Liver (tissue), 3 donors: ENCODE data around the gene CAVIN2.

Experiments
- JUND ChIP-seq, 2 donors: IDR thresholded peaks; 2 replicates each; pipeline ENCODE4 v1.6.1; 2016; ENCODE audit warnings: antibody characterized with exemption in 2 of 2
- RAD21 ChIP-seq, 2 donors: IDR thresholded peaks; 2 replicates each; pipeline ENCODE4 v1.6.1; 2016; ENCODE audit warnings: antibody characterized with exemption in 2 of 2, mild to moderate bottlenecking in 2 of 2
- TAF1 ChIP-seq: conservative IDR thresholded peaks from 2 replicates; pipeline ENCODE4 v1.6.1; 2016; ENCODE audit warnings: antibody characterized with exemption, mild to moderate bottlenecking
- TF ChIP-seq, protein P1 (sequence below): fragments of 150-350 bp; IDR thresholded peaks from 2 replicates; pipeline ENCODE4 v1.5.1; 2017; ENCODE audit warnings: improper control_type of control experiment, low read depth, low read length; ENCODE audit not compliant: missing input control
- TF ChIP-seq, protein P2 (sequence below): IDR thresholded peaks from 2 replicates; pipeline ENCODE4 v1.6.1; 2016; ENCODE audit warnings: antibody characterized with exemption
- TF ChIP-seq, protein P3 (sequence below): IDR thresholded peaks from 2 replicates; pipeline ENCODE4 v1.6.1; 2016; ENCODE audit warnings: antibody characterized with exemption
- TF ChIP-seq, protein P4 (sequence below): IDR thresholded peaks from 2 replicates; pipeline ENCODE4 v1.6.1; 2016; ENCODE audit warnings: antibody characterized with exemption, mild to moderate bottlenecking
- donor health status: healthy.
- donor health status: healthy.

DNA sequence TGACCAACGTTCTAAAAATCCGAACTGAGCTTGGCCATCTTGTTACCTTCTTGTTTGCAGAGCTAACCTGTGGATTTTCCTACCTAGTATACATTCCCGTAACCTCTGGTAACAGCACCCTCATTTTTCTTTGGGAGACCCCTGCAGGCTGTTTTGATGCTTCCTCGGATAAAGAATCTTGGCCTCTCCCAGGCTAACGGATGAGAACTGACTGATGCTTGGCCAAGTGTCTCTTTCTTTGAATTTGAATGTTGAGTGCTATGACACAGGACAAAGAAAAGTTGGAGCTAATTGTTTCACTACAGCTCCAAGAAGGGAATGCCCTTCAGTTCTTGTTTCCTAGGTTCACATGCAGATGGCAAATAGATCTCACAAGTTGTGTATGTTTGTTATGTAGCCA is 19.3 kb upstream of the CAVIN2 start:
- TF ChIP-seq, protein P1, sequence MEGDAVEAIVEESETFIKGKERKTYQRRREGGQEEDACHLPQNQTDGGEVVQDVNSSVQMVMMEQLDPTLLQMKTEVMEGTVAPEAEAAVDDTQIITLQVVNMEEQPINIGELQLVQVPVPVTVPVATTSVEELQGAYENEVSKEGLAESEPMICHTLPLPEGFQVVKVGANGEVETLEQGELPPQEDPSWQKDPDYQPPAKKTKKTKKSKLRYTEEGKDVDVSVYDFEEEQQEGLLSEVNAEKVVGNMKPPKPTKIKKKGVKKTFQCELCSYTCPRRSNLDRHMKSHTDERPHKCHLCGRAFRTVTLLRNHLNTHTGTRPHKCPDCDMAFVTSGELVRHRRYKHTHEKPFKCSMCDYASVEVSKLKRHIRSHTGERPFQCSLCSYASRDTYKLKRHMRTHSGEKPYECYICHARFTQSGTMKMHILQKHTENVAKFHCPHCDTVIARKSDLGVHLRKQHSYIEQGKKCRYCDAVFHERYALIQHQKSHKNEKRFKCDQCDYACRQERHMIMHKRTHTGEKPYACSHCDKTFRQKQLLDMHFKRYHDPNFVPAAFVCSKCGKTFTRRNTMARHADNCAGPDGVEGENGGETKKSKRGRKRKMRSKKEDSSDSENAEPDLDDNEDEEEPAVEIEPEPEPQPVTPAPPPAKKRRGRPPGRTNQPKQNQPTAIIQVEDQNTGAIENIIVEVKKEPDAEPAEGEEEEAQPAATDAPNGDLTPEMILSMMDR: no peak
- TF ChIP-seq JUND (IDR thresholded peaks at IDR 0.05): no peak
- TF ChIP-seq, protein P2, sequence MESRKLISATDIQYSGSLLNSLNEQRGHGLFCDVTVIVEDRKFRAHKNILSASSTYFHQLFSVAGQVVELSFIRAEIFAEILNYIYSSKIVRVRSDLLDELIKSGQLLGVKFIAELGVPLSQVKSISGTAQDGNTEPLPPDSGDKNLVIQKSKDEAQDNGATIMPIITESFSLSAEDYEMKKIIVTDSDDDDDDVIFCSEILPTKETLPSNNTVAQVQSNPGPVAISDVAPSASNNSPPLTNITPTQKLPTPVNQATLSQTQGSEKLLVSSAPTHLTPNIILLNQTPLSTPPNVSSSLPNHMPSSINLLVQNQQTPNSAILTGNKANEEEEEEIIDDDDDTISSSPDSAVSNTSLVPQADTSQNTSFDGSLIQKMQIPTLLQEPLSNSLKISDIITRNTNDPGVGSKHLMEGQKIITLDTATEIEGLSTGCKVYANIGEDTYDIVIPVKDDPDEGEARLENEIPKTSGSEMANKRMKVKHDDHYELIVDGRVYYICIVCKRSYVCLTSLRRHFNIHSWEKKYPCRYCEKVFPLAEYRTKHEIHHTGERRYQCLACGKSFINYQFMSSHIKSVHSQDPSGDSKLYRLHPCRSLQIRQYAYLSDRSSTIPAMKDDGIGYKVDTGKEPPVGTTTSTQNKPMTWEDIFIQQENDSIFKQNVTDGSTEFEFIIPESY: no peak
- TF ChIP-seq TAF1: no peak
- TF ChIP-seq RAD21 (IDR thresholded peaks at IDR 0.05): no peak
- TF ChIP-seq, protein P3, sequence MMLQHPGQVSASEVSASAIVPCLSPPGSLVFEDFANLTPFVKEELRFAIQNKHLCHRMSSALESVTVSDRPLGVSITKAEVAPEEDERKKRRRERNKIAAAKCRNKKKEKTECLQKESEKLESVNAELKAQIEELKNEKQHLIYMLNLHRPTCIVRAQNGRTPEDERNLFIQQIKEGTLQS: no peak
- TF ChIP-seq, protein P4, sequence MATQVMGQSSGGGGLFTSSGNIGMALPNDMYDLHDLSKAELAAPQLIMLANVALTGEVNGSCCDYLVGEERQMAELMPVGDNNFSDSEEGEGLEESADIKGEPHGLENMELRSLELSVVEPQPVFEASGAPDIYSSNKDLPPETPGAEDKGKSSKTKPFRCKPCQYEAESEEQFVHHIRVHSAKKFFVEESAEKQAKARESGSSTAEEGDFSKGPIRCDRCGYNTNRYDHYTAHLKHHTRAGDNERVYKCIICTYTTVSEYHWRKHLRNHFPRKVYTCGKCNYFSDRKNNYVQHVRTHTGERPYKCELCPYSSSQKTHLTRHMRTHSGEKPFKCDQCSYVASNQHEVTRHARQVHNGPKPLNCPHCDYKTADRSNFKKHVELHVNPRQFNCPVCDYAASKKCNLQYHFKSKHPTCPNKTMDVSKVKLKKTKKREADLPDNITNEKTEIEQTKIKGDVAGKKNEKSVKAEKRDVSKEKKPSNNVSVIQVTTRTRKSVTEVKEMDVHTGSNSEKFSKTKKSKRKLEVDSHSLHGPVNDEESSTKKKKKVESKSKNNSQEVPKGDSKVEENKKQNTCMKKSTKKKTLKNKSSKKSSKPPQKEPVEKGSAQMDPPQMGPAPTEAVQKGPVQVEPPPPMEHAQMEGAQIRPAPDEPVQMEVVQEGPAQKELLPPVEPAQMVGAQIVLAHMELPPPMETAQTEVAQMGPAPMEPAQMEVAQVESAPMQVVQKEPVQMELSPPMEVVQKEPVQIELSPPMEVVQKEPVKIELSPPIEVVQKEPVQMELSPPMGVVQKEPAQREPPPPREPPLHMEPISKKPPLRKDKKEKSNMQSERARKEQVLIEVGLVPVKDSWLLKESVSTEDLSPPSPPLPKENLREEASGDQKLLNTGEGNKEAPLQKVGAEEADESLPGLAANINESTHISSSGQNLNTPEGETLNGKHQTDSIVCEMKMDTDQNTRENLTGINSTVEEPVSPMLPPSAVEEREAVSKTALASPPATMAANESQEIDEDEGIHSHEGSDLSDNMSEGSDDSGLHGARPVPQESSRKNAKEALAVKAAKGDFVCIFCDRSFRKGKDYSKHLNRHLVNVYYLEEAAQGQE: no peak
